Endometrium (tissue), 2 donors: ENCODE data around the gene CACUL1.
"Not testable (repeated sequence)": the region's sequence is repeated elsewhere in the genome, so short reads cannot be mapped to it uniquely, and the experiment has no call there.

Experiments
- FAIRE-seq: peaks from 2 replicates; lab custom pipeline; 2012; peaks lifted over from hg19 to GRCh38; lab: Jason Lieb, UNC
- donor health status: control.
- donor health status: control.

CACUL1 gene

GRCh38 chr10:118687472-118687871 is 67.3 kb downstream of the CACUL1 start:
- no peak for FAIRE-seq

DNA sequence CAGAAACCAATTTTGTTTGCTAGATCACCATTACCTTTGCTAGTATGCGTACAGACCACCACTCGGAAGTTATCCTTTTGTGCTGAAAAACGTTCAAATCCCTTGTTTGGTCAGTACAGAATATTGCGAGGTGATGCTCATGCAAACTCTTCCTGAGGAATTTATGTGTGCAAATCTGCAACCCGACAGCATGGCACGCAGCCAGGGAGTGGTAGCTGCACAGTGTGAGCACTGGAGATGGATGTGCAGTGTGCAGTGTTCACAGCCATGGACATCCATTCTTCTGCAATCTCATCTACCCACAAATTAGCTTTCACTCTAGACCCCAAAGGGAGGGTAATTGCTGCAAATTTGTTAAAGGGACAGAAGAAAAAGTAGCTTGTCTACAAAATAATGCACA is 72.2 kb downstream of the CACUL1 start:
- no peak for FAIRE-seq

GRCh38 chr10:118680197-118680596 is 74.6 kb downstream of the CACUL1 start:
- no peak for FAIRE-seq

DNA sequence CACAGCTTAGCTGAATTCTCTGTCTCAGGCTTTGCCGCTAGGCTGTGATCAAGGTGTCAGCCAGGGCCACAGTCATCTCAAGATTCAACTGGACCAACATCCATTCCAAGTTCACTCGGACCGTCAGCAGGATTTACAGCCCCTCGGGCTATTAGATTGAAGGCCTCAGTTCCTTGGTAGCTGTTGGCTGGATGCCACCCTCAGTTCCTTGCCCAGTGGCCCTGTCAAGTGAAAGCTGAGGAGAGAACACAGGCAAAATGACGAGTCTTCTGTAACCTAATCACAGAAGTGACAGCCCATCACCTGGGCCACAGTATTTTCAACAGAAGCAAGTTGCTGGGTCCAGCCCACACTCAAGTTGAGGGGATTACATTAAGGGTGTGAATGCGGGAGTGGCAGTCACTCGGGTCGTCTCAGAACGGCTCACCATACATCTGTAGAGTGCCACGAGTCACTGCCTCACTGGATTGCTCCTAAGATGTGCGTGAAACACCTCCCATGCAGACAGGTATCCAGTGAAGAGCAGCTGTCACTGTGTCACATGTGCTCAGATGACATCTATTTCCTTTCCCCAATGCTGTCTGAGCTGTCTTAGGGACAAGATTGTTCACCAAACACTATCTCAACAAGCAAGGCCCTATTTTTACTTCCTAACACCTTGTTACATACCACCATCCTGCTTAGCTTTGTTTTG is 80.4 kb downstream of the CACUL1 start:
- FAIRE-seq: no peak

DNA sequence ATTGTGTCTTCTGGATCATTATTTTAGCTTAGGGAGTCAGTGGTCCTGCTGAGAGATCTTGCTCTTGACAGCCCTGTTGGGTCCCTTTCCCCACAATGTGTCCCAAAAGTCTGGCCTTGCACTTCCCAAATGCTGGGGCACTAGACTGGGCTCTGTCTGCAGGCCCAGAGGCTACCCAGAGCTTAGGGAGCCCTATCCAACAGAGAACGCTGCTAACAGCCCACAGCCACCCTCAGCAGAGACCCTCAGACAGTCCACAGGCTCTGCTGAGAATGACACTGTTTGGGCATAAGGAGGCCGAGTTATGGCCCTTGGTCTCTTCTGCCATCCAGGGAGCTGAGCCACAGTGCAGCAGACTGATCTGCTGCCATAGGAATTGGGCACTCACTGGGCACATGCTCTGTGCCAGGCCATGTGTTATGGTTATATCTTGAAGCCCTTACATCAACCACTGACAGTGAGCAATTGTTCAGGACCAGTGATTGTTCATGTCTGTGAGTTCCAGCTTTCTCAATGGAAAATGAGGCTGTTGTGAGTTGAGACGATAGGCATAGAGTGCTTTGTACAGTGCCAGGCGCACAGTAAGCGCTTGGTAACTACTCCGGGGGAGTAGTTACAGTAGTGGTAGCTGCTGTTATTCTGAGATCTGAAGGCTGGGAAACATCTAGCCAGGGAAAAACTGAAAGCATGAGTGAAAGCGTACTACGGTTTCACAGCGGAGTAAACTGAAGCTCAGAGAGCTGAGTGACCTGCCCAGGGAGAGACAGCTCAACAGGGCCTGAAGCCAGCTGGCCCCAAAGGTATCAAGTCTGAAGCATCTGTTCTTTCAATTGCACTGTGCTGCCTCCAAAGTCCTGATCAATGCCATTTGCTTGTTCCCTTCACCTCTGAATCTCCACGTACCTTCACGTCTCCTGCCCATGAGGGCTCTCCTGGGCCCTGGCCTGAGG is 81.7 kb downstream of the CACUL1 start:
- no peak for FAIRE-seq

DNA sequence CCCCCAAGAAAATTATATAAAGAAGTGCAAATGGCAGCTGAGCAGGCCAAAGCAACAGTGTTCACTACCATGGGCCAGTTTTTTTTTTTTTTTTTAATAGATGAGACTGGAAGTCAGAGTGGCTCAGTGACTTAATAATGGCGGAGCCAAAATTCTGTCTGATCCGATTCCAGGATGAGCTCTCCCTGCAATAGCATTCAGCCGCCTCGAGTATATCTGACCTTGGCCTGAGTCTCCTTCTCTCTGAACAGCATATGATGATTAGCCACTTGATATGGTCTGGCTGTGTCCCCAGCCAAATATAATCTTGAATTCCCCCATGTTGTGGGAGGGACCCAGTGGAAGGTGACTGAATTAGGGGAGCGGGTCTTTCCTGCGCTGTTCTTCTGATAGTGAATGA is 82.6 kb downstream of the CACUL1 start:
- FAIRE-seq: no peak

DNA sequence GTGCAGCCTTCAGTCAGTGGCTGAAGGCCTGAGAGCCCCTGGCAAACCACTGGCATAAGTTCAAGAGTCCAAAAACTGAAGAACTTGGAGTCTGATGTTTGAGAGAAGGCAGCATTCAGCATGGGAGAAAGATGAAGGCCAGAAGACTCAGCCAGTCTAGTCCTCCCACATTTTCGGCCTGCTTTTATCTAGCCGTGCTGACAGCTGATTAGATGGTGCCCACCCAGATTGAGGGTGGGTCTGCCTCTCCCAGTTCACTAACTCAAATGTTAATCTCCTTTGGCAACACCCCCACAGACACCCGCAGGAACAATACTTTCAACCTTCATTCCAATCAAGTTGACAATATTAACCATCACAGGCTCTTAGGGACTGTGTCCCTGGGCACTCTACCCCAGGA is 83.5 kb downstream of the CACUL1 start:
- not testable (repeated sequence) for FAIRE-seq

DNA sequence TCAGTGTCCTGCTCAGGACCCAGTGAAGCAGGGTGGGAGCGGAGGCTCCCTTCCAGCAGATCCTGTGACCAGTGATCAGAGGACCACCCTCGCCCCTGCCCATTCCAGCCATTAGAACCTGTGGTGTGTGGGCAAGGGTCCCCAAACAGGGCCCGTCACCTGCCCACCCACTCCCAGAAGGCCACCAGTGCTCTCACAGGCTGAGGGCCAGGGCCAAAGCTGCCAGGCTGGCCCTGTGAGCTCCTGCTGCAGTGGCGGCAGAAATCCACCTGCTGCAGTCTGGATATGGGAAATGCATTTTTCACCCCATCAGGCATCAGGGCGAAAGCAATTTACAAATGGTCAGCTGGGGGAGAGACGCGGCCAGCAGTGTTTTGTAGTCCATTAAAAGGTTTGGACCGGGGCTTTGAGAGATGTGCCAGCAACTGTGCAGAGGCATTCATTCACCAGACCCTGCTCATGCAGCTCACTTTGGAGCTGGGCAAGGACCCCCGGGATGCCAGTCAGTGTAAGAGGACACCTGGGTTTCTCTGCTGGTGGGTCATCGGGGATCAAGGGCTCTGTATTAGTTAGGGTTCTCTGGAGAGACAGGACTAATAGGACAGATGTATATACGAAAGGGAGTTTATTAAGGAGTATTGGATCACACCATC is 84.2 kb downstream of the CACUL1 start:
- FAIRE-seq: no peak

- FAIRE-seq: no peak
Observed at GRCh38 chr10:118669835-118670234, 84.9 kb downstream of the CACUL1 start.

DNA sequence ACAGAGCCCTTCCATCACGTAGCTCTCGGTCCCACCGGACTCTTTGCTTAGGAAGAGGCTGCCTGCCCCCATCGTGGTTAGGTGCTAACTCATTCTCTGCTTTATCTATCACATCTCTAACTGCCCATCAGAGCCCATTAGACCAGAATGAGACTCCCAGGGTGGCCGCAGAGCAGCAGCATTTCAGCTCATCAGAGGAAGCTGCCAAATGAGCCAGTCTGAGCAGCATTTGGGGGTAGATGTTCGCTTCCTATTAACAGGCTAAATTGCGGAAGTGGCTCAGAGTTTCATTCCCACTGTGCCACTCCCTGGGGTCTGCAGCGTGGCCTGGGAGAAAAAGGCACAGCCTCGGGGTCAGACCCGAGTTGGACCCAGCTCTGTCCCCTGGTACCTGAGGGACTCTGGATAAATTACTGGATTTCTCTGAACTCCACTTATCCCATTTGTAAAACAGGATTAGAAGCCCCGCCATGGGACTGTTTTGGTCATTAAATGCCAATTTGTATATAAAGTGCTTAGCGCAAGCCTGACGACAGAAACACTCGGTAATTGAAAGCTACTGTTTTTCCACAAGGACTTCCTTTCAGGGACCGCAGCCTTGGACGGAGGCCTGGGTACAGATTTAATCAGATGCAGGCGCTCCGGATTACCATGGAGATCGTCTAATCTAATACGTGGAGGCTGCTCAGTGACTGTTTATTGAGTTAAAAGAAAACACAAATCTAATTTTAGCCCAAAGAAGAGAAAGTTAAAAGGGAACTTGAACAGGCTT is 85.6 kb downstream of the CACUL1 start:
- peak; percentile 64 for FAIRE-seq

DNA sequence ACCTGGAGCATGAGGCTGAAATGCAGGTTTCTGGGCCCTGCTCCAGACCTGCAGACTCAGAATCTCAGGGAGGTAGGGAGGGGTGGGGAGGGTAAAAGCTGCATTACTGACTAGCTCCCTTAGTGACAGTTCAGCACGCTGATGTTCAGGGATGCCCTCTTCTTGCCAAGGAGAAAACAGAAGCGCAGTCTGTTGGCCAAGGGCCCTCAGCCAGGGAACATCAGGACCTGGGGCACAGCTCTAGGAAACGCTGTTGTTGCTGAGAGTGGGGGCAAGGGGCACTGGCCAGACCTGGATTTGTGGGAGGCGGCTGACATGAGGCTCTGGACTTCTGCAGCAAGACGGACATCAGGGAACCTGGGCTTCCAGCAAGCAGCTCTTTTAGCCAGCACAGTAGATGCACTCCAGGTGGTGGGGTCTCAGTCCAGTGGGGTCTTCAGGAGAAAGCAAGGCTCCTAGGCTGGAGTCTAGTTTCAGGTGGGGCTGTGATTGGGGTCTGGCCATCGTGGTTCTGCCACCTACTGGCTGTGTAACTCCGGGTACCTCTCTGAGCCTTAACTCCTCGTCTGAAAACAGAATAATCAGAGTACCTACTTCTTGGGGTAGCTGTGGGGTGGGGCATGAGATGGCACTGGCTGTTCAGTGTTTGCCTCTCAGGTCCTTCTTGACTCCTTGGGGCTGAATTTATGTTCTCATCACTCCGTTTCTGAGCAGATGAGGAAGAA is 86.4 kb downstream of the CACUL1 start:
- no peak for FAIRE-seq

GRCh38 chr10:118667732-118668131 is 87.0 kb downstream of the CACUL1 start:
- FAIRE-seq: no peak

DNA sequence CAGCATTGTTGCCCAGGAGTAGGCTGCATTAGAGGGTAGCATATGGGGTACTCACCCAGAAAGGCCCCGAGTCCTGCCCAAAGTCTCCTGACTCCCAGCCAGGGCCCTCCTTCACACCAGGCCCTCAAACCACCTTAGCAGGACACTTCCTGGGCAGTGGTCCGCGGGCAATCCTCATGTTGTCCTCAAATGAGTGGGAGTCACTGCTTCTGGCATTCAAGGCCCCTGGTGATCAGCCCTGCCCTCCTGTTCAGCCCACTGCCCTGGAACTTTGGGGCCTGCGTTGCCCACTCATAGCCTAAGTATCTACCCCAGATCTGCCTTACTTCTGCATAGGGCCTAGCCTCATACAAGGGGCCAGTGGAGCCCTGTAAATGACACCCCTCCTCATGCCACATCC is 88.4 kb downstream of the CACUL1 start:
- no peak for FAIRE-seq

DNA sequence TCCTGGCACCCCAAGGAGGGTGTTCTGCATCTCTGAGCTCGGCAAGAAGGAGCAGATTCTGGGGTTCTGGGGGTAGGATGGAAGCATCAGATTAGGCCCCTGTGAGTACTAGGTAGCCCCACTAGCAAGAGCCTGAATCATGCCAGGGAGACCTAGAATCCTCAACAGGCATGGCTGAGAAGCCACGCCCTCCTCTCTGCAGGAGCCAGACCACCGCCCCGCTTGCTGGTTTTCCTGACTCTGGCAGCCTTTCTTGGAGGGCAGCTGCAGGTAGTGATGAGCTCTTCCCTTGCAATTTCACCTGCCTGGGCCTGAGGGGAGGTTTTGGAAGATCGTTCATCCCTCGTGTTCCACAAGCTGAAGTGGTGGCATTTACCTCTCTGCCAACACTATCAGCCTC is 90.4 kb downstream of the CACUL1 start:
- FAIRE-seq: no peak

DNA sequence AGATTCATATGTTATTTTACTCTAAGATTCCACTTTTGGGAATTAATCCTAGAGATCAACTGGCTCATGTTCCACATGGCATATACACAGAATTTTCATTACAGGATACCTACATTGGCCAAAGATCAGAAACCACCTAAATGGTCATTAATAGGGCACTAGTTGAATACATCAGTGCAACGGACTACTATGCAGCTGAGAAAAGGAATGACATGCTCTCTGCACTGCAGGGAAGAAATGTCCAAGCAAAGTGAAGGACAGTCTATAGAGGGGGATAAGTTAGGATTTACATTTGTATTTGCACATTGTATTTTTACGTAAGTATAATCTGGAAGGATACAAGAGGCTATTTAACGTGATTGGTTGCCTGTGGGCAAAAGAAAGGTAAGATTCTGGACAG is 91.6 kb downstream of the CACUL1 start:
- FAIRE-seq: no peak

DNA sequence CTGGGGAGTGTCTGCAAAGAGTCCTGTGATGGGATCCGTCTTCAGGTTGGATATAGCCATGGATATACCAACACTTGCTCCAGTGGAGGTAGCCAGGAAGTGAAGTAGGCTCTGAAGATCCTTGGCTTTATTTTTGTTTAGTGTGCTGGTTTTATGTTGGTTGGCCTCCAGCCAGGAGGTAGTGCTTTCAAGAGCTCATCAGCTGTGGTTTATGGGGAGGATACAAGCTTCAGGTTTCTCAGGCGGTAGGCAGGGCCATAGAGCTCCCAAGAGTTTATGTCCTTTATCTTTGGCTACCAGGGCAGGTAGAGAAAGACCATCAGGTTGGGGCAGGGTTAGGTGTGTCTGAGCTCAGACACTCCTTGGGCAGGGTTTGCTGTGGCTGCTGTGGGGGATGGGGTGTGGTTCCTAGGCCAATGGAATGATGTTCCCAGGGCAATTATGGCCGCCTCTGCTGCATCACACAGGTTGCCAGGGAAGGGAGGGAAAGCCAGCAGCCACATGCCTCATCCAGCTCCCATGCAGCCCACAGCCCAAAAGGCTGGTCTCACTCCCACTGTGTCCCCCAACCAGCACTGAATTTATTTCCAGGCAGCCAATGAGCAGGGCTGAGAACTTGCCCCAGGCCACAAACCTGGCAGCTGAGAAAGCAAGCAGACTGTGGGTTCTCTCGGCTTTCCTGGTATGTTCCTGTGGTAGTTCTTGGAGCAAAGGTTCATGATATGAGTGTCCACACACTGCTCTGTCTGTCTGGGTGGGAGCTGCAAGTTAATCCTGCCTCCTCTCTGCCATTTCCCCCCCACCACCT is 92.3 kb downstream of the CACUL1 start:
- no peak for FAIRE-seq

DNA sequence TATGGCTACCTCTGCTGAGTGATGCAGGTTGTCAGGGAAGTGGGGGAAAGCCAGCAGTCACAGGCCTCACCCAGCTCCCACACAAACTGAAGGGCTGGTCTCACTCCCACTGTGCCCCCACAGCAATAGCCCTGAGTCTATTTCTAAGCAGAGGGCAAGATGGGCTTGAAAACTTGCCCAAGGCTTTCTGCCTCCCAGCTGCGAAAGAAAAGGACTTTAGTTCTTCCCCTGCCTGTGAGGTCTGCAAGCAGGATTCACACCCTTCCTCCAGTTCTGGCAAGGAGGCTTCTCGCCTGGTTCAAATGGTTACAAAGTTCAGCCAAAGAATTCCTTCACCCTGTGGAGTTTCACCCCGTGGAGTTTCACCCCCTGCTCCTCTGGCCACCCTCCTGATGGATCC is 96.0 kb downstream of the CACUL1 start:
- no peak for FAIRE-seq

GRCh38 chr10:118658168-118658567 is 96.6 kb downstream of the CACUL1 start:
- not testable (repeated sequence) for FAIRE-seq

GRCh38 chr10:118645294-118645693 is 109.5 kb downstream of the CACUL1 start:
- not testable (repeated sequence) for FAIRE-seq

GRCh38 chr10:118642228-118642627 is 112.5 kb downstream of the CACUL1 start:
- FAIRE-seq: no peak

DNA sequence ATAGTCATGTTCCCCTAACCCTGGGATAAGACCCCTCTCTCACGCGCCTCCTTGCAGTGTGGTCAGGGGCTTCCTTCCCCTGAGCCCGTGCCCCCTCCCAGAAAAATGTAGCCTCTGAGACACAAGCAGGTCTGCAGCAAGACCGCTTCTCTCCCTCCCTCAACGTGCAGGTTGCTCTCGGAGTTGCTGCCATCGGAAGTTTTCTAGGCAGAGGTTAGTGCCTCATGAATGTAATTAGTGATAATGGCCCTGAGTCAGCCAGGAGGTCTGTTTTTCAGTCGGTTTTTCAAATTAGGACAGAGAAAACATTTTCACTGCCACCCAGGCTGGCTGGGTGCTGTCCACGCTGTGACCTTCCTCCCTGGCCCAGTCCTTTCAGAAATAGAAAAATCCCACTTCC is 116.1 kb downstream of the CACUL1 start:
- no peak for FAIRE-seq
